IPS-20b (cell line): ENCODE results near the gene RAPGEF6.
"Not testable (repeated sequence)": the region's sequence is repeated elsewhere in the genome, so short reads cannot be mapped to it uniquely, and the experiment has no call there.

Experiments used
- H3K27ac ChIP-seq: one replicate; pipeline ENCODE4 v1.5.1; 2013; ENCODE audit warnings: low read length
- H3K27me3 ChIP-seq: 2 replicates; pipeline ENCODE4 v1.6.1; 2013; ENCODE audit warnings: mild to moderate bottlenecking, low read length, inconsistent platforms; ENCODE audit not compliant: insufficient read depth
- H3K36me3 ChIP-seq: 2 replicates; pipeline ENCODE4 v1.6.1; 2013; ENCODE audit warnings: low read depth, mild to moderate bottlenecking, inconsistent platforms, low read length, moderate library complexity; ENCODE audit not compliant: insufficient read depth
- H3K4me1 ChIP-seq: 2 replicates; pipeline ENCODE4 v1.6.1; 2013; ENCODE audit warnings: mild to moderate bottlenecking, control low read depth, inconsistent platforms, low read length, moderate library complexity; ENCODE audit not compliant: insufficient read depth
- H3K4me3 ChIP-seq: 2 replicates; pipeline ENCODE4 v1.5.1; 2013; ENCODE audit warnings: mild to moderate bottlenecking, low read length, inconsistent platforms
- H3K9ac ChIP-seq: 2 replicates; pipeline ENCODE4 v1.6.1; 2013; ENCODE audit warnings: low read depth, mild to moderate bottlenecking, inconsistent platforms, low read length, moderate library complexity
- H3K9me3 ChIP-seq: 2 replicates; pipeline ENCODE4 v1.6.1; 2013; ENCODE audit warnings: mild to moderate bottlenecking, low read depth, low read length, inconsistent platforms; ENCODE audit not compliant: insufficient read depth

Gene RAPGEF6

GRCh38 chr5:131515348-131515747 is 119.7 kb downstream of the RAPGEF6 start:
- H3K36me3 ChIP-seq = no peaks in the 10 kb centered on the region
- H3K9ac ChIP-seq = no peak overlapping the region
- peaks cover 4% of the 10 kb centered on the region; the same call in 1 of the 2 replicates for H3K4me1 ChIP-seq
- H3K27me3 ChIP-seq = no peaks in the 10 kb centered on the region
- no peak overlapping the region for H3K4me3 ChIP-seq
- H3K9me3 ChIP-seq = no peaks in the 10 kb centered on the region
- no peak overlapping the region for H3K27ac ChIP-seq

GRCh38 chr5:131514316-131515283 is 120.4 kb downstream of the RAPGEF6 start:
- H3K27me3 ChIP-seq = no peaks in the 10 kb centered on the region
- H3K4me1 ChIP-seq = peaks cover 4% of the 10 kb centered on the region; the same call in 1 of the 2 replicates
- no peak overlapping the region for H3K27ac ChIP-seq
- no peak overlapping the region for H3K9ac ChIP-seq
- no peaks in the 10 kb centered on the region for H3K36me3 ChIP-seq
- no peaks in the 10 kb centered on the region for H3K9me3 ChIP-seq
- no peak overlapping the region for H3K4me3 ChIP-seq

GRCh38 chr5:131513780-131514179 is 121.2 kb downstream of the RAPGEF6 start:
- Histone ChIP-seq H3K27ac (no peak overlapping the region), H3K27me3 (no peaks in the 10 kb centered on the region), H3K4me3 (no peak overlapping the region), H3K9me3 (no peaks in the 10 kb centered on the region), H3K9ac (no peak overlapping the region), H3K36me3 (no peaks in the 10 kb centered on the region), H3K4me1 (peaks cover 4% of the 10 kb centered on the region; the same call in 1 of the 2 replicates)

GRCh38 chr5:131511934-131512333 is 123.1 kb downstream of the RAPGEF6 start:
- 0 out of 2 replicates have a peak, but pooled peaks cover 7% of the 10 kb centered on the region for H3K36me3 ChIP-seq

GRCh38 chr5:131509801-131510200 is 125.2 kb downstream of the RAPGEF6 start:
- Histone ChIP-seq H3K4me3 (no peak overlapping the region), H3K27ac (no peak overlapping the region), H3K9me3 (no peaks in the 10 kb centered on the region), H3K27me3 (no peaks in the 10 kb centered on the region), H3K36me3 (peaks cover 17% of the 10 kb centered on the region), H3K4me1 (peaks cover 4% of the 10 kb centered on the region; the same call in 1 of the 2 replicates), H3K9ac (no peak overlapping the region)

More at GRCh38 chr5:131511934-131512333, 123.1 kb downstream of the RAPGEF6 start:
- Histone ChIP-seq H3K9ac (no peak overlapping the region), H3K27me3 (no peaks in the 10 kb centered on the region), H3K27ac (no peak overlapping the region), H3K4me1 (peaks cover 4% of the 10 kb centered on the region; the same call in 1 of the 2 replicates), H3K4me3 (no peak overlapping the region), H3K9me3 (no peaks in the 10 kb centered on the region)

GRCh38 chr5:131505237-131505908 is 129.7 kb downstream of the RAPGEF6 start:
- H3K9ac ChIP-seq = no peak overlapping the region
- no peaks in the 10 kb centered on the region for H3K27me3 ChIP-seq
- no peak overlapping the region for H3K4me3 ChIP-seq
- H3K27ac ChIP-seq = no peak overlapping the region
- peaks cover 37% of the 10 kb centered on the region for H3K36me3 ChIP-seq
- no peaks in the 10 kb centered on the region for H3K9me3 ChIP-seq
- H3K4me1 ChIP-seq = no peaks in the 10 kb centered on the region

- Histone ChIP-seq H3K4me1 (no peaks in the 10 kb centered on the region), H3K9me3 (no peaks in the 10 kb centered on the region), H3K4me3 (no peak overlapping the region), H3K27ac (no peak overlapping the region), H3K27me3 (no peaks in the 10 kb centered on the region), H3K9ac (no peak overlapping the region), H3K36me3 (peaks cover 54% of the 10 kb centered on the region)
Measured at GRCh38 chr5:131496400-131496713, 138.7 kb downstream of the RAPGEF6 start.

- H3K27ac ChIP-seq = no peak overlapping the region
- no peak overlapping the region for H3K4me3 ChIP-seq
- peaks cover 59% of the 10 kb centered on the region for H3K36me3 ChIP-seq
Measured at GRCh38 chr5:131495536-131496399, 139.3 kb downstream of the RAPGEF6 start.

GRCh38 chr5:131491749-131492148 is 143.3 kb downstream of the RAPGEF6 start:
- Histone ChIP-seq H3K27me3 (no peaks in the 10 kb centered on the region), H3K4me3 (no peak overlapping the region), H3K4me1 (no peaks in the 10 kb centered on the region), H3K9me3 (no peaks in the 10 kb centered on the region), H3K36me3 (peaks cover 56% of the 10 kb centered on the region), H3K9ac (no peak overlapping the region), H3K27ac (no peak overlapping the region)

More at GRCh38 chr5:131495536-131496399, 139.3 kb downstream of the RAPGEF6 start:
- Histone ChIP-seq H3K9me3 (no peaks in the 10 kb centered on the region), H3K27me3 (no peaks in the 10 kb centered on the region), H3K9ac (no peak overlapping the region), H3K4me1 (no peaks in the 10 kb centered on the region)

GRCh38 chr5:131488463-131488862 is 146.6 kb downstream of the RAPGEF6 start:
- Histone ChIP-seq H3K9me3 (no peaks in the 10 kb centered on the region), H3K36me3 (peaks cover 31% of the 10 kb centered on the region), H3K4me3 (no peak overlapping the region), H3K4me1 (no peaks in the 10 kb centered on the region), H3K27ac (no peak overlapping the region), H3K9ac (no peak overlapping the region), H3K27me3 (no peaks in the 10 kb centered on the region)

- H3K27ac ChIP-seq, H3K9me3 ChIP-seq, H3K27me3 ChIP-seq, H3K4me1 ChIP-seq, H3K4me3 ChIP-seq, H3K9ac ChIP-seq: not testable (repeated sequence)
- H3K36me3 ChIP-seq = peaks cover 28% of the 10 kb centered on the region
Measured at GRCh38 chr5:131487371-131487770, 147.7 kb downstream of the RAPGEF6 start.
